Panc1 (cell line): ENCODE measurements around the gene P2RY13. TPM values are rescaled to one million over a fixed set of nuclear protein-coding genes. Genes with fewer than 3 reads are reported as not detected.

Experiments used
- ATAC-seq: fragments of 200-7000 bp; cut with Tn5 transposase; 2 replicates; pipeline ENCODE4 v1.9.1; 2020; ENCODE audit warnings: mild to moderate bottlenecking, moderate library complexity
- BruUV-seq: library from RNA; stranded (reverse); fragments of 400-500 nt; replicated peaks from 2 replicates; lab custom pipeline; 2021; lab: Mats Ljungman, UMichigan
- CTCF ChIA-PET: fragments of 300-600 bp; sonication (Branson Sonifier 250); formaldehyde crosslinking; loops from one replicate; lab custom pipeline; 2022; ENCODE audit warnings: antibody characterized with exemption; lab: Charles Lee
- POLR2A ChIA-PET: fragments of 300-600 bp; sonication (Branson Sonifier 250); formaldehyde crosslinking; loops from one replicate; lab custom pipeline; 2022; ENCODE audit warnings: antibody characterized with exemption; lab: Charles Lee
- DNase-seq: peaks from one replicate; pipeline ENCODE4 v3.0.0-alpha.2; 2010; ENCODE audit warnings: low read depth, low spot score
- H3K27ac ChIP-seq: 2 replicates; pipeline ENCODE4 v1.5.1; 2011; ENCODE audit warnings: mild to moderate bottlenecking, low read length, inconsistent platforms
- H3K27me3 ChIP-seq: fragments of 200-500 bp; sonication (Bioruptor generic); 2 replicates; pipeline ENCODE4 v1.6.0; 2014; ENCODE audit warnings: low read length, inconsistent platforms; ENCODE audit not compliant: control insufficient read depth, insufficient read depth
- H3K36me3 ChIP-seq: fragments of 200-500 bp; sonication (Bioruptor generic); 2 replicates; pipeline ENCODE4 v1.5.1; 2014; ENCODE audit warnings: inconsistent platforms, mild to moderate bottlenecking, low read length, moderate library complexity; ENCODE audit not compliant: control insufficient read depth, insufficient read depth
- H3K4me1 ChIP-seq: 2 replicates; pipeline ENCODE4 v1.5.1; 2011; ENCODE audit warnings: inconsistent platforms, mild to moderate bottlenecking, low read length, moderate library complexity; ENCODE audit not compliant: control insufficient read depth, insufficient read depth
- H3K4me3 ChIP-seq, 2 experiments: 2 replicates each; pipeline ENCODE4 v1.5.1; 2011 to 2012; ENCODE audit warnings: low read depth in 2 of 2, low read length in 2 of 2, mild to moderate bottlenecking in 2 of 2, inconsistent platforms in 1 of 2, moderate library complexity in 1 of 2
- H3K9me3 ChIP-seq: fragments of 200-500 bp; sonication (Bioruptor generic); 2 replicates; pipeline ENCODE4 v1.5.1; 2014; ENCODE audit warnings: low read depth, mild to moderate bottlenecking, inconsistent platforms, low read length, moderate library complexity; ENCODE audit not compliant: control insufficient read depth, insufficient read depth
- CTCF ChIP-seq: fragments of 450-650 bp; IDR thresholded peaks from 2 replicates; pipeline ENCODE4 v1.5.1; 2017; ENCODE audit warnings: mild to moderate bottlenecking
- POLR2AphosphoS5 ChIP-seq: IDR thresholded peaks from 2 replicates; pipeline ENCODE4 v1.6.1; 2012; ENCODE audit warnings: mild to moderate bottlenecking, low read depth, low read length, moderate library complexity
- REST ChIP-seq, 2 experiments: IDR thresholded peaks; 2 replicates each; pipeline ENCODE4 v1.6.1; 2011 to 2012; ENCODE audit warnings: low read depth in 2 of 2, control low read depth in 1 of 2, low read length in 1 of 2, mild to moderate bottlenecking in 1 of 2, moderate library complexity in 1 of 2; ENCODE audit not compliant: insufficient read depth in 1 of 2
- SIN3A ChIP-seq: IDR thresholded peaks from 2 replicates; pipeline ENCODE4 v1.6.1; 2012; ENCODE audit warnings: low read depth, mild to moderate bottlenecking, low read length, moderate library complexity, borderline replicate concordance; ENCODE audit not compliant: insufficient read depth
- TCF7L2 ChIP-seq: IDR thresholded peaks from 2 replicates; pipeline ENCODE4 v1.6.1; 2011; ENCODE audit warnings: mild to moderate bottlenecking, low read depth, low read length, inconsistent platforms
- in situ Hi-C: cut with HindIII; loops from 2 replicates; pipeline ENCODE4 v1.10.0; 2016; ENCODE audit warnings: low sequenced_read_pairs, low pct_unique_long_range_greater_than_20kb
- intact Hi-C: fragments of 100-400 bp; cut with micrococcal nuclease; formaldehyde crosslinking; loops from one replicate; pipeline ENCODE4 v1.10.0; 2022; ENCODE audit not compliant: unreplicated experiment
- total RNA-seq: library from RNA; stranded (reverse); gene quantifications from one replicate; pipeline ENCODE4 v1.2.1, GENCODE V29; 2021; ENCODE audit not compliant: unreplicated experiment

The P2RY13 gene
- total RNA-seq, 1 experiment from 2014 or later: not detected

- DNase-seq: no peak
- Histone ChIP-seq H3K36me3 (no peaks in the 10 kb centered on the region), H3K4me1 (no peaks in the 10 kb centered on the region), H3K27ac (no peak overlapping the region), H3K4me3 (no peak overlapping the region), H3K9me3 (no peaks in the 10 kb centered on the region), H3K27me3 (no peaks in the 10 kb centered on the region; the same call in 1 of the 2 replicates)
- BruUV-seq: no TSS peak
- POLR2A ChIA-PET: no interaction called here
- CTCF ChIA-PET: no interaction called here
- intact Hi-C loops (no loop called here), in situ Hi-C loops (no loop called here)
- TF ChIP-seq POLR2AphosphoS5 (no peak), CTCF (no peak), REST (IDR thresholded peaks at IDR 0.05; ENCODE audit: insufficient read depth in 1 of 2, low read depth in 2 of 2, low read length in 1 of 2) (no peak), TCF7L2 (no peak), SIN3A (no peak)
- ATAC-seq: no peak
Measured at GRCh38 chr3:151351648-151352047, 22.3 kb upstream of the P2RY13 start.

GRCh38 chr3:151351219-151351618, 21.9 kb upstream of the P2RY13 start:
- no peaks in the 10 kb centered on the region; the same call in 1 of the 2 replicates for H3K27me3 ChIP-seq
- ChIA-PET POLR2A (no interaction called here), CTCF (no interaction called here)
- H3K4me1 ChIP-seq: no peaks in the 10 kb centered on the region
- no peak for DNase-seq
- H3K27ac ChIP-seq: no peak overlapping the region
- no TSS peak for BruUV-seq
- H3K4me3 ChIP-seq: no peak overlapping the region
- in situ Hi-C loops (no loop called here), intact Hi-C loops (no loop called here)
- no peaks in the 10 kb centered on the region for H3K36me3 ChIP-seq
- H3K9me3 ChIP-seq: no peaks in the 10 kb centered on the region
- TF ChIP-seq POLR2AphosphoS5 (no peak), SIN3A (no peak), TCF7L2 (no peak), CTCF (no peak), REST (IDR thresholded peaks at IDR 0.05; ENCODE audit: insufficient read depth in 1 of 2, low read depth in 2 of 2, low read length in 1 of 2) (no peak)
- no peak for ATAC-seq
